Neural crest cell (in vitro differentiated cells): ENCODE measurements around the gene GTF2A1L. TPM values are rescaled to one million over a fixed set of nuclear protein-coding genes. Genes with fewer than 3 reads are reported as not detected.
A peak's percentile ranks its signal among the peaks of the same experiment; 100 is the strongest.

Experiments
- DNase-seq: peaks from one replicate; pipeline ENCODE4 v3.0.0; 2021; ENCODE audit warnings: low read depth, mixed read lengths, low spot score
- H3K27ac Mint-ChIP-seq: one replicate; pipeline ENCODE4 v1.8.0; 2021; ENCODE audit warnings: mild to moderate bottlenecking, mixed read lengths; ENCODE audit not compliant: unreplicated experiment
- H3K27me3 Mint-ChIP-seq: 2 replicates; pipeline ENCODE4 v1.8.0; 2021; ENCODE audit warnings: low read depth, mild to moderate bottlenecking, mixed read lengths
- H3K36me3 Mint-ChIP-seq: 2 replicates; pipeline ENCODE4 v1.8.0; 2021; ENCODE audit warnings: low read depth, mild to moderate bottlenecking, mixed read lengths
- H3K4me1 Mint-ChIP-seq: 2 replicates; pipeline ENCODE4 v1.8.0; 2021; ENCODE audit warnings: mixed read lengths
- H3K4me3 Mint-ChIP-seq: one replicate; pipeline ENCODE4 v1.8.0; 2021; ENCODE audit warnings: mild to moderate bottlenecking, mixed read lengths
- H3K9me3 Mint-ChIP-seq: 2 replicates; pipeline ENCODE4 v1.8.0; 2021; ENCODE audit warnings: mixed read lengths
- CTCF ChIP-seq: fragments of 200-600 bp; sonication (generic); conservative IDR thresholded peaks from 2 replicates; pipeline ENCODE4 v1.5.0; 2021; ENCODE audit warnings: antibody characterized with exemption, mild to moderate bottlenecking
- total RNA-seq: library from RNA; stranded (reverse); gene quantifications from 2 replicates; pipeline ENCODE4 v1.2.1, GENCODE V29; 2021

GTF2A1L gene
- total RNA-seq, 1 donor from 2014 or later = not detected

- DNase-seq = no peak
- Mint-ChIP-seq H3K4me3 (no peak overlapping the region), H3K27me3 (no peaks in the 10 kb centered on the region), H3K36me3 (peaks cover 4% of the 10 kb centered on the region), H3K4me1 (peaks cover 9% of the 10 kb centered on the region), H3K27ac (no peak overlapping the region), H3K9me3 (peaks cover 5% of the 10 kb centered on the region)
- TF ChIP-seq CTCF = no peak
Observed at GRCh38 chr2:48673581-48673980, 55.9 kb downstream of the GTF2A1L start.

GRCh38 chr2:48674933-48675332, 57.3 kb downstream of the GTF2A1L start:
- peaks cover 5% of the 10 kb centered on the region for H3K9me3 Mint-ChIP-seq
- H3K4me3 Mint-ChIP-seq = no peak overlapping the region
- no peak for TF ChIP-seq CTCF
- H3K27ac Mint-ChIP-seq = no peak overlapping the region
- peaks cover 9% of the 10 kb centered on the region for H3K4me1 Mint-ChIP-seq
- DNase-seq = no peak
- no peaks in the 10 kb centered on the region for H3K27me3 Mint-ChIP-seq
- H3K36me3 Mint-ChIP-seq = peaks cover 4% of the 10 kb centered on the region

DNA sequence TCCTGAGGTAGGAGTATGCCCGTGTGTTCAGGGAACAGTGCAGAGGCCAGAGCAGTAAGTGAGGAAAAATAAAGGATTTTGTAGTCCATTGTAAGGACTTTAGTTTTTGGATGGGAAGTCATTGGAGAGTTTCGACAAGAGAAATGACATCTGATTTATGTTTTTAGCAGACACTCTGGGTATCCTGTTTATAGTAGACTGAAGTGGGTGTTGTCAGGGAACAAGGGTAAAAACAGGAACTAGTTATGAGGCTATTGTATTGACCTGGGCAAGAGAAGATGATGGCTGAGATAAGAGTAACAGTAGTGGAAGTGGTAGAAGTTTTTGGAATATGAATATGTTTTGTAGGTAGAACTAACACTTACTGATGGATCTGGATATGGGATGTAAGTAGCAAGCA, 59.8 kb downstream of the GTF2A1L start:
- Mint-ChIP-seq H3K27me3 (no peaks in the 10 kb centered on the region), H3K36me3 (no peaks in the 10 kb centered on the region), H3K4me3 (no peak overlapping the region), H3K9me3 (no peaks in the 10 kb centered on the region), H3K27ac (no peak overlapping the region), H3K4me1 (peaks cover 9% of the 10 kb centered on the region)
- TF ChIP-seq CTCF = no peak
- DNase-seq = no peak

DNA sequence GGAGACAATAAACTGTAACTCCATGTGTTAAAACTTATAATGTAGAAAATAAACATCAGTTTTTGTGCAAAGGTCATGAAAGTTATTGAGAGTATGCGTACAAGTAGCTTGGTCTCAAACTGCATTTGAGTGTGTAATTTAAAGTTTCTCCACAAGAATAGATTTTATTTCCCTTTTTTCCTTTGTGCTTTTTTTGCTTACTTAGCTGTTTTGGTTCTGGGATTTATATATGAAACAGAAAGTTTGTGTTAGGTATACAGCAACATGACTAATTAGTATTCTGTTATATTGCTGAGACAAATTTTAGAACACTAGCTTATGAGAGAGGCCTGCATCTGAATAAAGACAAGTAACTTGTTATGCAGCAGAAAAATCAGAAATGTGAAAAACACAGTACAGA, 67.5 kb downstream of the GTF2A1L start:
- Mint-ChIP-seq H3K27me3 (no peaks in the 10 kb centered on the region), H3K9me3 (no peaks in the 10 kb centered on the region), H3K4me1 (no peaks in the 10 kb centered on the region), H3K4me3 (no peak overlapping the region), H3K36me3 (no peaks in the 10 kb centered on the region), H3K27ac (no peak overlapping the region)
- no peak for TF ChIP-seq CTCF
- DNase-seq = no peak

- Mint-ChIP-seq H3K27ac (peak overlapping the region; percentile 66), H3K4me3 (no peak overlapping the region)
Observed at GRCh38 chr2:48691935-48692691, 74.5 kb downstream of the GTF2A1L start.

More at GRCh38 chr2:48691935-48692691, 74.5 kb downstream of the GTF2A1L start:
- Mint-ChIP-seq H3K36me3 (no peaks in the 10 kb centered on the region), H3K27me3 (no peaks in the 10 kb centered on the region), H3K4me1 (peaks cover 12% of the 10 kb centered on the region), H3K9me3 (peaks cover 3% of the 10 kb centered on the region)
- no peak for TF ChIP-seq CTCF
- DNase-seq = no peak
